Peyer's patch (tissue), 4 donors: ENCODE results near the gene RNASEL. TPM values are rescaled to one million over a fixed set of nuclear protein-coding genes. Genes with fewer than 3 reads are reported as not detected.

Source experiments
- DNase-seq, 3 donors: peaks; one replicate each; pipeline ENCODE4 v3.0.0-alpha.2; 2017 to 2019
- H3K27ac ChIP-seq, 4 donors: fragments of 200-600 bp; sonication (generic); one replicate each; pipeline ENCODE4 v1.5.1; 2016 to 2019
- H3K27me3 ChIP-seq, 2 donors: fragments of 200-600 bp; sonication (generic); one replicate each; pipeline ENCODE4 v1.5.1; 2019
- H3K36me3 ChIP-seq, 3 donors: fragments of 200-600 bp; sonication (generic); one replicate each; pipeline ENCODE4 v1.5.1; 2016 to 2019
- H3K4me1 ChIP-seq, 4 donors: fragments of 200-600 bp; sonication (generic); one replicate each; pipeline ENCODE4 v1.5.1; 2016 to 2019
- H3K4me3 ChIP-seq, 4 donors: fragments of 200-600 bp; sonication (generic); 1 replicate in 3 of 4; 2 replicates in 1 of 4; pipeline ENCODE4 v1.5.1; 2016 to 2019; ENCODE audit warnings: mild to moderate bottlenecking in 1 of 4
- H3K9me3 ChIP-seq, 4 donors: fragments of 200-600 bp; sonication (generic); one replicate each; pipeline ENCODE4 v1.5.1; 2016 to 2019; ENCODE audit warnings: mild to moderate bottlenecking in 1 of 4
- POLR2A ChIP-seq, 2 donors: fragments of 450-650 bp; IDR thresholded peaks; one replicate each; pipeline ENCODE4 v1.5.1; 2017; ENCODE audit warnings: antibody characterized with exemption in 2 of 2, mild to moderate bottlenecking in 2 of 2, moderate library complexity in 2 of 2
- total RNA-seq, 4 donors: library from RNA; depleted of rRNA; stranded (reverse); fragments of >200 nt; gene quantifications; one replicate each; pipeline ENCODE4 v1.1.0, GENCODE V29; 2016
- TF ChIP-seq, protein P1 (sequence below), 6 experiments: fragments of 450-650 bp in 4 of 6; fragments of 200-600 bp in 2 of 6; sonication (generic) in 1 of 6; IDR thresholded peaks; one replicate each; pipeline ENCODE4 v1.5.1; 2017 to 2019; ENCODE audit warnings: antibody characterized with exemption in 6 of 6, mild to moderate bottlenecking in 3 of 6, moderate library complexity in 1 of 6

RNASEL gene
- total RNA-seq, 4 donors from 2014 or later: 12.4 to 15.0 (median 13.3) TPM

DNA sequence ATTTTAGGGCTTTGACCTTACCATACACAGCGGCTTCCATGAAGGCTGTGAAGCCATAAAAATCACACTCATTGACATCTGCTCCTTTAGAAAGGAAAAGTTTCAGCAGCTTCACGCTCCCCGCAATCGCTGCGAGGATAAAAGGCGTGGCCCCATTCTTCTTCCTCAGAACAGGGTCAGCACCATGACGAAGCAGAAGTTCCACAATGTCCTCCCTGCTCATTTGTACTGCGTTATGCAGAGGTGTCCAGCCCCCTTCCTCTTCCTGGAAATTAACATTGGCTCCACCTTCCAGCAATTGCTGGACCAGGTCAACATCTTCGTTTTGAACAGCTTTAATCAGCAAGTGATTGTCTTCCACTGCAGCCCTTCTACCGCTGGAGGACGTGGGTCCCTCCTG, 2.7 kb downstream of the RNASEL start:
- H3K27me3 ChIP-seq: no peaks in the 10 kb centered on the region

DNA sequence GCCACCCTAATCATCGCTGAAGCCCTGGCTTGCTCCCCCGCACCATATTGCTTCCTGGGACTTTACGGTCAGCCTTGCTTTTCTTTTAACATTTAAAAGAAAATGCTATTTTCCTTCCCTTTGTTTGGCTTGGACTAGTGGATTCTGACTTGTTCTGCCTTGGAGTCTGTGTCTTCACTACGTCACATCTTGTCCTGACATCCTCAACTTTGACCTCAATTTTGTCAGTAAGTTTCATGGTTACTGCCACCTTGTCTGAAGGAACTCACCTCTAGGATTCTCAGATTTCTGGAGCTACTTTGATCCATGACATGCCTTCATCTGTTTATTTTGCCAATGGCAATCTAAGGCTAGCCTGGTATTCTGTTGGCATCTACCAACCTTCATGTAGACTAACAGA, 4.3 kb downstream of the RNASEL start:
- no peak for TF ChIP-seq POLR2A (IDR thresholded peaks at IDR 0.05)
- TF ChIP-seq, protein P1, sequence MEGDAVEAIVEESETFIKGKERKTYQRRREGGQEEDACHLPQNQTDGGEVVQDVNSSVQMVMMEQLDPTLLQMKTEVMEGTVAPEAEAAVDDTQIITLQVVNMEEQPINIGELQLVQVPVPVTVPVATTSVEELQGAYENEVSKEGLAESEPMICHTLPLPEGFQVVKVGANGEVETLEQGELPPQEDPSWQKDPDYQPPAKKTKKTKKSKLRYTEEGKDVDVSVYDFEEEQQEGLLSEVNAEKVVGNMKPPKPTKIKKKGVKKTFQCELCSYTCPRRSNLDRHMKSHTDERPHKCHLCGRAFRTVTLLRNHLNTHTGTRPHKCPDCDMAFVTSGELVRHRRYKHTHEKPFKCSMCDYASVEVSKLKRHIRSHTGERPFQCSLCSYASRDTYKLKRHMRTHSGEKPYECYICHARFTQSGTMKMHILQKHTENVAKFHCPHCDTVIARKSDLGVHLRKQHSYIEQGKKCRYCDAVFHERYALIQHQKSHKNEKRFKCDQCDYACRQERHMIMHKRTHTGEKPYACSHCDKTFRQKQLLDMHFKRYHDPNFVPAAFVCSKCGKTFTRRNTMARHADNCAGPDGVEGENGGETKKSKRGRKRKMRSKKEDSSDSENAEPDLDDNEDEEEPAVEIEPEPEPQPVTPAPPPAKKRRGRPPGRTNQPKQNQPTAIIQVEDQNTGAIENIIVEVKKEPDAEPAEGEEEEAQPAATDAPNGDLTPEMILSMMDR (IDR thresholded peaks at IDR 0.05): no peak
- DNase-seq: no peak
- Histone ChIP-seq H3K4me1 (peaks cover 0 to 13% (median 1%) of the 10 kb centered on the region in 4 donors), H3K9me3 (no peaks in the 10 kb centered on the region), H3K4me3 (no peak overlapping the region), H3K36me3 (peaks cover 0 to 33% (median 0%) of the 10 kb centered on the region in 3 donors), H3K27ac (no peak overlapping the region), H3K27me3 (no peaks in the 10 kb centered on the region)

More for the DNA sequence above, 2.7 kb downstream of the RNASEL start:
- H3K4me3 ChIP-seq: no peak overlapping the region
- H3K27ac ChIP-seq: no peak overlapping the region
- H3K36me3 ChIP-seq: peaks cover 0 to 19% (median 0%) of the 10 kb centered on the region in 3 donors
- H3K9me3 ChIP-seq: no peaks in the 10 kb centered on the region
- DNase-seq: no peak
- peaks cover 0 to 13% (median 1%) of the 10 kb centered on the region in 4 donors for H3K4me1 ChIP-seq
- TF ChIP-seq POLR2A (IDR thresholded peaks at IDR 0.05): no peak
- TF ChIP-seq, protein P1 (IDR thresholded peaks at IDR 0.05): no peak

DNA sequence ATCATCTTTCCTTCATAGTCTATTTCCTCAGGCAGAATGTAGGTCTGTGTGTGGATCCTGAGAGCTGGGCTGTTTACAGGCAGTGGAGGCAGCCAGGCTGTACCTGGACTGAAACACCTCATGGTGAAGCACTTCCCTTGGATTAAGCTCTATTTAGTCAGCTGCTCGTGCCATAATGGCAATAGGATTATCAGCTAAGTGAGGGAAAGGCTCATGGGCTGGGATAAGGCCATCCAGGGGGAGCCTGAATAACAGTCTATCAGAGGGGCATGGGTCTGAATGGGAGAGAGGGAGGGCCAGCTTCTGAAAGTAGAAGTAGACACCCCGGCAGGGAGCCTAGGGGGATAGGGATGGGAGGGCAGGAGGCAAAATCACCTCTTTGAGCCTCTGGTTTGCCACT, 8.3 kb downstream of the RNASEL start:
- TF ChIP-seq, protein P1 (IDR thresholded peaks at IDR 0.05): no peak
- no peak for TF ChIP-seq POLR2A (IDR thresholded peaks at IDR 0.05)
- Histone ChIP-seq H3K4me3 (no peak overlapping the region), H3K9me3 (no peaks in the 10 kb centered on the region), H3K27ac (no peak overlapping the region), H3K27me3 (no peaks in the 10 kb centered on the region), H3K4me1 (peaks cover 0 to 9% (median 1%) of the 10 kb centered on the region in 4 donors), H3K36me3 (peaks cover 0 to 58% (median 0%) of the 10 kb centered on the region in 3 donors)
- no peak for DNase-seq

DNA sequence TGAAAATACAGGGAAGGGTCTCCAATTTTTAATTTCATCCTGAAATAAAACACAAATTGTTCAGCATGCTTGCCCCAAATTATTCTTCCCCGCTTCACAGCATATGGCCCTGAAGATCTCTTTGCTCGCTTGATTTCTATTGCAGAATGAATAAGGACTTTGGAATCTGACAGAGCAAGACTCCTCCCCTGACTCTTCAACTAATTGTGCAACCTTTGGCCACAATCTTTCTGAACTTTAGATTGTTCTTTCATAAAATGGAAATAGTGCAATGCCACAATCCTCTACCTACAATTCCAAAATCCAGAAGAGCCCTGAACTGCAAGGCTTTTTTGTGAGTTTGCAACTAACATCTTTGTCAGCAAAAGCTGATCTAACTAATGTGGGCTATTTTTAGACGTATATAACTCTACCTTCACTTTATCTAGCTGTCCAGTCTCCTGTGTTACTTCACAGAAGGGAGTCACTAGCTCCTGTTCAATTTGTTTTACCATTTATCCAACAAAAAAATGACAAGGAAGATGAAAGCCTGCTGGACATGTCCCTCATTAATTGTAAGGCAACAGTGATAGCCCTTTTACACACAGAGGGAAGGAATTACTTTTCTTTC, 13.4 kb downstream of the RNASEL start:
- no peak for TF ChIP-seq POLR2A (IDR thresholded peaks at IDR 0.05)
- TF ChIP-seq, protein P1 (IDR thresholded peaks at IDR 0.05): no peak
- Histone ChIP-seq H3K36me3 (peaks cover 0 to 56% (median 0%) of the 10 kb centered on the region in 3 donors), H3K9me3 (no peaks in the 10 kb centered on the region), H3K4me3 (no peak overlapping the region), H3K27ac (no peak overlapping the region), H3K4me1 (no peaks in the 10 kb centered on the region), H3K27me3 (no peaks in the 10 kb centered on the region)
- DNase-seq: no peak

DNA sequence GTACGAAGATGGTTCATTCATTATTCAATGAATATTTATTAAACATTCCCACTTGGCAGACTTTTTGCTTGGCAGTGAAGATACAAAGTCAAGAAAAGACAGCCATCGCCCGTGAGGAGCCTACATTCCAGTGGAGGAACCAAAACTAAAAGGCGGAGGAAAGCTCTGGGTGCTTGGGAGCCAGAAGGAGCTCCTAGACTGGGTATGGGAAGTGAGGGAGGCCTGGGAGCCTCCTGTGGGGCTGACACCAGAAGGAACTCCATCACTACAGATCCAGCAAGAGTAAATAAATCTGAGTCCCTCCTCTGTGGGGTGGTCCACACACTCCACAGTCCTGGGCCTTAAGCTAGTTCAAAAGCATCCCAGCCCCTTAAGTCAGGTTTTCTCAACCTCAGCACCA, 14.9 kb downstream of the RNASEL start:
- DNase-seq: no peak
- H3K27me3 ChIP-seq: no peaks in the 10 kb centered on the region
- TF ChIP-seq POLR2A (IDR thresholded peaks at IDR 0.05): no peak
- TF ChIP-seq, protein P1 (IDR thresholded peaks at IDR 0.05): no peak
- H3K27ac ChIP-seq: no peak overlapping the region
- H3K4me3 ChIP-seq: no peak overlapping the region
- no peaks in the 10 kb centered on the region for H3K4me1 ChIP-seq
- H3K9me3 ChIP-seq: no peaks in the 10 kb centered on the region
- H3K36me3 ChIP-seq: peaks cover 0 to 42% (median 0%) of the 10 kb centered on the region in 3 donors
